Measurements from ENCODE around the gene NTM.
"Not testable (repeated sequence)": the region's sequence is repeated elsewhere in the genome, so short reads cannot be mapped to it uniquely, and the experiment has no call there.

The NTM gene

GRCh38 chr11:131334601-131335000 is 35.8 kb upstream of the NTM start:
- no peak for TF ChIP-seq CTCF (IDR thresholded peaks at IDR 0.05; ENCODE audit: low read depth, low read length)
- no peak for DNase-seq (ENCODE audit: extremely low read depth, low read depth)

- DNase-seq (ENCODE audit: extremely low read depth, low read depth), result not testable (repeated sequence)
Observed at GRCh38 chr11:131341900-131342299, 28.5 kb upstream of the NTM start.

DNA sequence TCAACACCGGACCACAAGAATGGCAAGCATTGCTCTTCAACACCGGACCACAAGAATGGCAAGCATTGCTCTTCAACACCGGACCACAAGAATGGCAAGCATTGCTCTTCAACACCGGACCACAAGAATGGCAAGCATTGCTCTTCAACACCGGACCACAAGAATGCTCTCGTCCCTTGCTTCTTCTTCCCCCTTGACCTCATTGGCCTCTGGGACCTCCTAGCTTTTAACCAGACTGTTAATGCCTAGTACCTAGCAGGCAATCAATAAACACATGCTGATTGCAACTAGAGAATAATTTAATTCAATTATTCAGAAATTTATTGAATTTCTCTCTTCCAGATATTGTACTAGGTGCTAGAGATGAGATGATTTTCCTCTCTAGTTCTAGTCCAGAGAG is 28.0 kb upstream of the NTM start:
- DNase-seq (ENCODE audit: extremely low read depth, low read depth), result not testable (repeated sequence)

GRCh38 chr11:131345406-131345805 is 25.0 kb upstream of the NTM start:
- TF ChIP-seq CTCF (IDR thresholded peaks at IDR 0.05; ENCODE audit: low read depth, low read length), result no peak

GRCh38 chr11:131349368-131350086 is 20.9 kb upstream of the NTM start:
- no peak for DNase-seq (ENCODE audit: extremely low read depth, low read depth)
- no peak for TF ChIP-seq CTCF (IDR thresholded peaks at IDR 0.05; ENCODE audit: low read depth, low read length)

More at GRCh38 chr11:131345406-131345805, 25.0 kb upstream of the NTM start:
- no peak for DNase-seq (ENCODE audit: extremely low read depth, low read depth)

DNA sequence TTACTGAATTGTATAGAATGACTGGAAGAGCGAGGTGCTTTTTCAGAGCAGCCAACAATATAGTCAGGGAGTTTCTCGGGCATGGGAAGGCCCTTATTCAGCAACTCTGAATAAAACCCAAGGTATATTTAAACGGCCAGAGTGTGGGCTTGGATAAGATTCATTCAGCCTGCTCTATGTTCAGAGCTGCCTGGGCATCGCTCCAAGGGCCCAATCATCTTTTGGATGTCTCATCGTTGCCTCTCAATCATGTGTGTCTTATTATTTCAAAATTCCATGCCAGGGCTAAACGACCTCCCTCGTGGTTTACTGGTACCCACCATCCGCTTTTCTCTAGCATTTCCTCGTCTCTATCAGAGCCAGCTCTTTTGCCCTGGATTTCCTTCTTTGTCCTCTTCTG is 19.5 kb upstream of the NTM start:
- DNase-seq (ENCODE audit: extremely low read depth, low read depth), result no peak
- TF ChIP-seq CTCF (IDR thresholded peaks at IDR 0.05; ENCODE audit: low read depth, low read length), result no peak

- TF ChIP-seq CTCF (IDR thresholded peaks at IDR 0.05; ENCODE audit: low read depth, low read length), result no peak
- DNase-seq (ENCODE audit: extremely low read depth, low read depth), result no peak
Observed at GRCh38 chr11:131351848-131352247, 18.6 kb upstream of the NTM start.

- no peak for TF ChIP-seq CTCF (IDR thresholded peaks at IDR 0.05; ENCODE audit: low read depth, low read length)
- DNase-seq (ENCODE audit: extremely low read depth, low read depth), result no peak
Observed at GRCh38 chr11:131353766-131354165, 16.6 kb upstream of the NTM start.

Data from AG09319 (cell line).